Measurements from ENCODE around the gene RPTOR. TPM values are rescaled to one million over a fixed set of nuclear protein-coding genes. Genes with fewer than 3 reads are reported as not detected.

The RPTOR gene
- total RNA-seq, 1 donor from 2014 or later: 21.8 TPM

DNA sequence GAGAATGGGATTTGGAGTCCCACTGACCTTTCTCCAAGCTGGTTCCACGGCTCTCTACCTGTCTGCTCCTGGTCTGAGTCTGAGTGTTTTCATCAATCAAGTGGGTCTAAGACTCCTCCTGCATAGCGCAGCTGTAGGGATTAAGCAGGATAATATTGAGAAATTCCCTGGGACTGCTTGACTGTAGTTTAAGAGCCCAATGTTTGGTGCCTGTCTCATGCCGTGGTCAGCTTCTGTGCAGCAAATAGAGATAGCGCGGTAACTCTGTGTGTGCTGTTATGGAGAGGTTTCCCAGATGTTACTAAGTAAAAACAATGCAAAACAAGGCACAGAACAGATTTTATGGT lies 21.4 kb downstream of the RPTOR start:
- Histone ChIP-seq H3K27me3 (ENCODE audit: low read depth) (no peaks in the 10 kb centered on the region), H3K36me3 (peaks cover 2% of the 10 kb centered on the region), H3K27ac (replicated peaks) (no peak overlapping the region), H3K4me3 (no peak overlapping the region), H3K9me3 (replicated peaks) (no peaks in the 10 kb centered on the region), H3K4me1 (no peaks in the 10 kb centered on the region)
- DNase-seq: no peak
- intact Hi-C loops (cut with micrococcal nuclease): no loop called here
- no peak for TF ChIP-seq CTCF (IDR thresholded peaks at IDR 0.05; ENCODE audit: borderline replicate concordance)

GRCh38 chr17:80568246-80568645 lies 23.6 kb downstream of the RPTOR start:
- Histone ChIP-seq H3K36me3 (no peaks in the 10 kb centered on the region), H3K27ac (replicated peaks) (no peak overlapping the region), H3K4me1 (no peaks in the 10 kb centered on the region), H3K9me3 (replicated peaks) (peaks cover 7% of the 10 kb centered on the region), H3K4me3 (no peak overlapping the region), H3K27me3 (ENCODE audit: low read depth) (no peaks in the 10 kb centered on the region)
- intact Hi-C loops (cut with micrococcal nuclease): no loop called here
- DNase-seq: no peak
- no peak for TF ChIP-seq CTCF (IDR thresholded peaks at IDR 0.05; ENCODE audit: borderline replicate concordance)

- no peaks in the 10 kb centered on the region for H3K27me3 ChIP-seq (ENCODE audit: low read depth)
- intact Hi-C loops (cut with micrococcal nuclease): no loop called here
- no peak for TF ChIP-seq CTCF (IDR thresholded peaks at IDR 0.05; ENCODE audit: borderline replicate concordance)
- no peaks in the 10 kb centered on the region for H3K4me1 ChIP-seq
- no peaks in the 10 kb centered on the region for H3K36me3 ChIP-seq
- no peak for DNase-seq
- H3K9me3 ChIP-seq (replicated peaks): peaks cover 7% of the 10 kb centered on the region
- H3K4me3 ChIP-seq: no peak overlapping the region
- H3K27ac ChIP-seq (replicated peaks): no peak overlapping the region
These were observed 25.3 kb downstream of the RPTOR start for GRCh38 chr17:80569924-80570323.

- Histone ChIP-seq H3K27me3 (ENCODE audit: low read depth) (no peaks in the 10 kb centered on the region), H3K4me3 (no peak overlapping the region), H3K27ac (replicated peaks) (no peak overlapping the region), H3K36me3 (no peaks in the 10 kb centered on the region), H3K4me1 (peaks cover 6% of the 10 kb centered on the region), H3K9me3 (replicated peaks) (peaks cover 7% of the 10 kb centered on the region)
- DNase-seq: no peak
- no peak for TF ChIP-seq CTCF (IDR thresholded peaks at IDR 0.05; ENCODE audit: borderline replicate concordance)
- intact Hi-C loops (cut with micrococcal nuclease): no loop called here
These were observed 29.1 kb downstream of the RPTOR start for GRCh38 chr17:80573701-80574100.

GRCh38 chr17:80574496-80574895 lies 29.9 kb downstream of the RPTOR start:
- intact Hi-C loops (cut with micrococcal nuclease): no loop called here
- peaks cover 6% of the 10 kb centered on the region for H3K4me1 ChIP-seq
- no peak overlapping the region for H3K27ac ChIP-seq (replicated peaks)
- H3K4me3 ChIP-seq: no peak overlapping the region
- H3K9me3 ChIP-seq (replicated peaks): peaks cover 7% of the 10 kb centered on the region
- no peak for TF ChIP-seq CTCF (IDR thresholded peaks at IDR 0.05; ENCODE audit: borderline replicate concordance)
- H3K27me3 ChIP-seq (ENCODE audit: low read depth): no peaks in the 10 kb centered on the region
- H3K36me3 ChIP-seq: no peaks in the 10 kb centered on the region
- DNase-seq: no peak
